A549 (cell line): Measurements from ENCODE around the gene GSTCD. TPM values are rescaled to one million over a fixed set of nuclear protein-coding genes. Genes with fewer than 3 reads are reported as not detected.

ENCODE experiments used
- ATAC-seq, 2 experiments: fragments of 200-7000 bp in 1 of 2; fragments of >200 bp in 1 of 2; cut with Nextera tagmentation in 1 of 2; cut with Tn5 transposase in 1 of 2; 3 replicates each; pipeline versions ENCODE4 v1.8.0 to v1.9.1; 2018 to 2020; ENCODE audit warnings: mild to moderate bottlenecking in 1 of 2, moderate library complexity in 1 of 2
- CTCF ChIA-PET: fragments of 300-600 bp; sonication (Branson Sonifier 250); formaldehyde crosslinking; extraction: SDS; loops from one replicate; lab custom pipeline; 2021; ENCODE audit warnings: antibody characterized with exemption, inconsistent platforms; lab: Yijun Ruan, JAX
- POLR2A ChIA-PET: fragments of 350-600 bp; formaldehyde crosslinking; extraction: SDS; loops from one replicate; lab custom pipeline; 2021; ENCODE audit warnings: antibody characterized with exemption, inconsistent platforms; lab: Yijun Ruan, JAX
- DNase-seq, 2 experiments: peaks; one replicate each; pipeline versions ENCODE4 v3.0.0 to v3.0.0-alpha.2; 2011 to 2016; ENCODE audit warnings: low read depth in 1 of 2, low spot score in 1 of 2
- FAIRE-seq: peaks from 2 replicates; lab custom pipeline; 2011; peaks lifted over from hg19 to GRCh38; lab: Jason Lieb, UNC
- H3K27ac ChIP-seq, 2 experiments: fragments of >200 bp; sonication (Bioruptor Twin); formaldehyde crosslinking; 3 replicates each; pipeline ENCODE4 v1.5.1; 2016 to 2017
- H3K4me1 ChIP-seq: fragments of >200 bp; sonication (Bioruptor Twin); formaldehyde crosslinking; 3 replicates; pipeline ENCODE4 v1.6.1; 2016
- H3K4me2 ChIP-seq: fragments of >200 bp; sonication (Bioruptor Twin); formaldehyde crosslinking; 3 replicates; pipeline ENCODE4 v1.6.1; 2016
- H3K4me3 ChIP-seq: fragments of >200 bp; sonication (Bioruptor Twin); formaldehyde crosslinking; 3 replicates; pipeline ENCODE4 v1.5.1; 2016
- H3K9me3 ChIP-seq: fragments of >200 bp; sonication (Bioruptor Twin); formaldehyde crosslinking; 3 replicates; pipeline ENCODE4 v1.6.1; 2016
- BHLHE40 ChIP-seq: IDR thresholded peaks from 2 replicates; pipeline ENCODE4 v1.6.1; 2012; ENCODE audit warnings: low read depth, low read length, inconsistent platforms
- CBX8 ChIP-seq: fragments of 200-600 bp; sonication (generic); IDR thresholded peaks from 2 replicates; pipeline ENCODE4 v1.6.1; 2016
- EP300 ChIP-seq, 2 experiments: fragments of >200 bp; sonication (Bioruptor Twin); formaldehyde crosslinking; IDR thresholded peaks; 2 replicates in 1 of 2; 3 replicates in 1 of 2; pipeline ENCODE4 v1.6.1; 2016 to 2017
- FOSB ChIP-seq: fragments of 250-450 bp; sonication (Bioruptor Pico); IDR thresholded peaks from 2 replicates; pipeline ENCODE4 v1.5.0; 2020; ENCODE audit warnings: mild to moderate bottlenecking, moderate library complexity
- HDAC2 ChIP-seq: fragments of 200-600 bp; sonication (generic); IDR thresholded peaks from 2 replicates; pipeline ENCODE4 v1.6.1; 2016
- HOXA7 ChIP-seq: fragments of 250-450 bp; sonication (Bioruptor Pico); IDR thresholded peaks from 2 replicates; pipeline ENCODE4 v1.5.0; 2020; ENCODE audit warnings: mild to moderate bottlenecking, moderate library complexity
- JUNB ChIP-seq: fragments of >200 bp; sonication (Bioruptor Twin); formaldehyde crosslinking; IDR thresholded peaks from 2 replicates; pipeline ENCODE4 v1.6.1; 2016
- KDM5A ChIP-seq: fragments of 200-600 bp; sonication (generic); IDR thresholded peaks from 2 replicates; pipeline ENCODE4 v1.6.1; 2016; ENCODE audit warnings: antibody characterized with exemption, mild to moderate bottlenecking
- MAZ ChIP-seq: fragments of 150-350 bp; IDR thresholded peaks from 2 replicates; pipeline ENCODE4 v1.6.1; 2014; ENCODE audit warnings: antibody characterized with exemption, low read depth, low read length, borderline replicate concordance
- MYC ChIP-seq: IDR thresholded peaks from 2 replicates; pipeline ENCODE4 v1.6.1; 2012; ENCODE audit warnings: mild to moderate bottlenecking, inconsistent platforms, low read length, improper control_type of control experiment, borderline replicate concordance
- NPAS2 ChIP-seq: fragments of 250-450 bp; sonication (Bioruptor Pico); IDR thresholded peaks from 2 replicates; pipeline ENCODE4 v1.8.0; 2022; ENCODE audit warnings: mild to moderate bottlenecking, moderate library complexity, borderline replicate concordance
- POLR2A ChIP-seq: IDR thresholded peaks from 2 replicates; pipeline ENCODE4 v1.6.1; 2012; ENCODE audit warnings: mild to moderate bottlenecking, low read length
- POLR2AphosphoS2 ChIP-seq: conservative IDR thresholded peaks from 2 replicates; pipeline ENCODE4 v1.6.1; 2012; ENCODE audit warnings: low read length, improper control_type of control experiment, inconsistent platforms
- RAD21 ChIP-seq, 2 experiments: fragments of >200 bp in 1 of 2; sonication (Bioruptor Twin) in 1 of 2; formaldehyde crosslinking in 1 of 2; IDR thresholded peaks in 1 of 2; conservative IDR thresholded peaks in 1 of 2; 2 replicates in 1 of 2; 3 replicates in 1 of 2; pipeline ENCODE4 v1.6.1; 2012 to 2018; ENCODE audit warnings: inconsistent platforms in 1 of 2
- RFX5 ChIP-seq: fragments of 450-650 bp; IDR thresholded peaks from 2 replicates; pipeline ENCODE4 v1.7.1; 2014; ENCODE audit warnings: antibody characterized with exemption, mild to moderate bottlenecking, moderate library complexity
- RNF2 ChIP-seq: fragments of 200-600 bp; sonication (generic); IDR thresholded peaks from 2 replicates; pipeline ENCODE4 v1.6.1; 2016; ENCODE audit warnings: low read depth, mild to moderate bottlenecking, antibody characterized with exemption, moderate library complexity, borderline replicate concordance
- SMC3 ChIP-seq: fragments of >200 bp; sonication (Bioruptor Twin); formaldehyde crosslinking; IDR thresholded peaks from 3 replicates; pipeline ENCODE4 v1.6.1; 2018; ENCODE audit warnings: inconsistent platforms
- ZFP36 ChIP-seq: fragments of 450-650 bp; IDR thresholded peaks from 2 replicates; pipeline ENCODE4 v1.6.1; 2014; ENCODE audit warnings: borderline replicate concordance; ENCODE audit not compliant: partially characterized antibody
- WGBS: methylation state at CpG from one replicate; pipeline ENCODE4 v1.1.6; 2017; ENCODE audit errors: missing lambda C conversion rate; 5-methylcytosine and 5-hydroxymethylcytosine counted together
- polyA plus RNA-seq, 4 experiments: library from polyadenylated mRNA; depleted of rRNA in 3 of 4; stranded (reverse); fragments of >200 nt; fragmentation: RNase III in 1 of 4; extraction: RNeasy Plus Mini Kit Qiagen cat#74134 plus additional on column Dnase treatment in 1 of 4; gene quantifications; 2 replicates in 3 of 4; 3 replicates in 1 of 4; pipeline ENCODE4 v1.2.3, GENCODE V29; 2011 to 2017
- TF ChIP-seq, protein P1 (sequence below): IDR thresholded peaks from 2 replicates; pipeline ENCODE4 v1.6.1; 2012
- TF ChIP-seq, protein P2 (sequence below): fragments of >200 bp; sonication (Bioruptor Twin); formaldehyde crosslinking; IDR thresholded peaks from 3 replicates; pipeline ENCODE4 v1.5.1; 2016
- TF ChIP-seq, protein P3 (sequence below): fragments of 250-450 bp; sonication (Bioruptor Pico); IDR thresholded peaks from 2 replicates; pipeline ENCODE4 v1.5.0; 2020; ENCODE audit warnings: low read depth, mild to moderate bottlenecking, moderate library complexity

Gene GSTCD
- polyA plus RNA-seq, 2 of the 4 experiments (the other 2 are of a cell fraction): 10.0 to 28.7 TPM

DNA sequence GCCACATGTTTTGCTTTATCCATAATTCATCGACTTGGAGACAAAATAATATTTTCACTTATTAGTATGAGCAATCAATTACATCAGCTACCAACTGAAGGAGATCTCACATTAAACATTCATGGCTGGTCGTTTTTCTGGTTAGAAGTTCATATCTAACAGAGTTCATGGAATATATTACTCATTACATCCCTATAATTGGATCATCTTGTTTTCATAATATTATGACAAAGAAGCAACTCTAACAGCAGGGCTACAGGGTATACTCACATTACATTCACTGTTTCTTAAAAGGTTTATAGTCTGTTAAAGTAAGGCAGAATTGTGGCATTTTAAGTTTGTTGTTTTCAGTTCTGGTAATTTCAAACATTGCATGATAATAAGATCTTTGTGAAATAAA, 33.0 kb downstream of the GSTCD start:
- TF ChIP-seq FOSB (CRISPR knock-in tag) (no peak), BHLHE40 (no peak), MYC (no peak), JUNB (no peak), ZFP36 (no peak), RNF2 (no peak), HOXA7 (CRISPR knock-in tag) (no peak), RAD21 (conservative IDR thresholded peaks at IDR 0.05 in 1 of 2, IDR thresholded peaks at IDR 0.05 in 1 of 2) (no peak), EP300 (IDR thresholded peaks at IDR 0.05) (no peak), RFX5 (no peak), NPAS2 (no peak)
- TF ChIP-seq, protein P1, sequence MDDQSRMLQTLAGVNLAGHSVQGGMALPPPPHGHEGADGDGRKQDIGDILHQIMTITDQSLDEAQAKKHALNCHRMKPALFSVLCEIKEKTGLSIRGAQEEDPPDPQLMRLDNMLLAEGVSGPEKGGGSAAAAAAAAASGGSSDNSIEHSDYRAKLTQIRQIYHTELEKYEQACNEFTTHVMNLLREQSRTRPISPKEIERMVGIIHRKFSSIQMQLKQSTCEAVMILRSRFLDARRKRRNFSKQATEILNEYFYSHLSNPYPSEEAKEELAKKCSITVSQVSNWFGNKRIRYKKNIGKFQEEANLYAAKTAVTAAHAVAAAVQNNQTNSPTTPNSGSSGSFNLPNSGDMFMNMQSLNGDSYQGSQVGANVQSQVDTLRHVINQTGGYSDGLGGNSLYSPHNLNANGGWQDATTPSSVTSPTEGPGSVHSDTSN: no peak
- TF ChIP-seq, all 56 proteins: peak for 0
- CTCF ChIA-PET: no interaction called here
- H3K4me2 ChIP-seq: no peak overlapping the region
- ATAC-seq (no peak), FAIRE-seq (no peak), DNase-seq (no peak)
- 48% methylated on average over 2 of the region's 2 CpGs for WGBS
- H3K4me3 ChIP-seq: no peak overlapping the region
- POLR2A ChIA-PET: no interaction called here
- no peak overlapping the region for H3K27ac ChIP-seq
- peaks cover 9% of the 10 kb centered on the region; the same call in 2 of the 3 replicates for H3K9me3 ChIP-seq
- no peaks in the 10 kb centered on the region for H3K4me1 ChIP-seq

DNA sequence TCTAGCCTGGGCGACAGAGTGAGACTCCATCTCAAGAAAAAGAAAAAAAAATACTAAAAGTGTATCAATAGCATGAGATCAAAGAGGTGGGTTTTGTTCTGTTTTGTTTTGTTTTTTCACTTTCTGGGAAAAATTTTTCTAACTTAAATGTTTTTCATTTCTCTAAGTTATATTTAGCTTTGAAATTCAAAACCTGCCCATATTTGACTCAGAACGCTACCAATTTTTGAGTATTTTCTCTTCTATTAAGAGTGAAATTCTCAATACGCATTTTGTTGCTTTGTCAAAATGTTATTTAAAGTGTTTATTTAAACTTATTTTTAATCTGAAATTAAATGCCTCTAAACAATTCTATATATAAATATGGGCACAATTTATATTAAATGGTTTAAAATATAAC, 39.6 kb downstream of the GSTCD start:
- FAIRE-seq (no peak), ATAC-seq (no peak)
- no peak overlapping the region for H3K27ac ChIP-seq
- 94% methylated on average over 3 of the region's 3 CpGs for WGBS
- TF ChIP-seq MAZ (no peak), RNF2 (no peak), POLR2A (no peak), EP300 (IDR thresholded peaks at IDR 0.05) (no peak)
- TF ChIP-seq, protein P2, sequence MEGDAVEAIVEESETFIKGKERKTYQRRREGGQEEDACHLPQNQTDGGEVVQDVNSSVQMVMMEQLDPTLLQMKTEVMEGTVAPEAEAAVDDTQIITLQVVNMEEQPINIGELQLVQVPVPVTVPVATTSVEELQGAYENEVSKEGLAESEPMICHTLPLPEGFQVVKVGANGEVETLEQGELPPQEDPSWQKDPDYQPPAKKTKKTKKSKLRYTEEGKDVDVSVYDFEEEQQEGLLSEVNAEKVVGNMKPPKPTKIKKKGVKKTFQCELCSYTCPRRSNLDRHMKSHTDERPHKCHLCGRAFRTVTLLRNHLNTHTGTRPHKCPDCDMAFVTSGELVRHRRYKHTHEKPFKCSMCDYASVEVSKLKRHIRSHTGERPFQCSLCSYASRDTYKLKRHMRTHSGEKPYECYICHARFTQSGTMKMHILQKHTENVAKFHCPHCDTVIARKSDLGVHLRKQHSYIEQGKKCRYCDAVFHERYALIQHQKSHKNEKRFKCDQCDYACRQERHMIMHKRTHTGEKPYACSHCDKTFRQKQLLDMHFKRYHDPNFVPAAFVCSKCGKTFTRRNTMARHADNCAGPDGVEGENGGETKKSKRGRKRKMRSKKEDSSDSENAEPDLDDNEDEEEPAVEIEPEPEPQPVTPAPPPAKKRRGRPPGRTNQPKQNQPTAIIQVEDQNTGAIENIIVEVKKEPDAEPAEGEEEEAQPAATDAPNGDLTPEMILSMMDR: no peak
- TF ChIP-seq, all 56 proteins: peak for 0
- no peak overlapping the region for H3K4me3 ChIP-seq
- no peak overlapping the region for H3K4me2 ChIP-seq
- POLR2A ChIA-PET: no interaction called here
- H3K4me1 ChIP-seq: no peaks in the 10 kb centered on the region
- no peak for DNase-seq
- no peaks in the 10 kb centered on the region for H3K9me3 ChIP-seq
- CTCF ChIA-PET: no interaction called here

DNA sequence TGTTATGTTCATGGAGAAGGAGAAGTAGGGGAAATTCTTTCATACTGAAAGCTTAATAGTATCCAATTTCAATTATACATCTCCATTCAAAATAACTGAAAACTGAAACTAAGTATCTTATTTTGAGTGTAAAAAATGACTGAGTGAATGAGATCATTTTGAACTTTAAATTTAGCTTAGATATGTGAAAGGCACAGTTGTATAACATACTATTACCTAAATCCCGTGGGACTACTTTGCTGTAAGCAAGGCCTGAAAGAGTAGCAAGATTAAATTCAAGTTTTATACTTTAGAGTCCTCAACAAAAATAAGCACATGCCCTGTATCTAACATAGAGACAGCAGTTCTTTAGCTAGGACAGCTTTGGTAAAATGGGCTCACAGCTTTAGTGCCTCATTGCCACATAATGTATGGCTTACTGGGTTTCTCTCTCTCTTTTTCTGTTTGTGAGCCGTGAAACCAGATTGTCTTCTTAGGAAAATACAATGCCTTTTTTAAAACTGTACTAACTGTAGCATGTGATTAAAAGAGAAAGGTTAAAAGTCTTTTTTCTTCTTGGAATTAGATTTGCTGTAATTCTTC, 43.2 kb downstream of the GSTCD start:
- no peak for DNase-seq
- Histone ChIP-seq H3K4me1 (no peaks in the 10 kb centered on the region), H3K4me2 (no peak overlapping the region), H3K27ac (no peak overlapping the region), H3K9me3 (no peaks in the 10 kb centered on the region), H3K4me3 (no peak overlapping the region)
- TF ChIP-seq HDAC2: no peak
- no peak for TF ChIP-seq POLR2AphosphoS2
- TF ChIP-seq CBX8: no peak
- no peak for TF ChIP-seq SMC3
- ATAC-seq: no peak
- POLR2A ChIA-PET: no interaction called here
- CTCF ChIA-PET: no interaction called here
- 47% methylated on average over 2 of the region's 2 CpGs for WGBS
- FAIRE-seq: no peak

DNA sequence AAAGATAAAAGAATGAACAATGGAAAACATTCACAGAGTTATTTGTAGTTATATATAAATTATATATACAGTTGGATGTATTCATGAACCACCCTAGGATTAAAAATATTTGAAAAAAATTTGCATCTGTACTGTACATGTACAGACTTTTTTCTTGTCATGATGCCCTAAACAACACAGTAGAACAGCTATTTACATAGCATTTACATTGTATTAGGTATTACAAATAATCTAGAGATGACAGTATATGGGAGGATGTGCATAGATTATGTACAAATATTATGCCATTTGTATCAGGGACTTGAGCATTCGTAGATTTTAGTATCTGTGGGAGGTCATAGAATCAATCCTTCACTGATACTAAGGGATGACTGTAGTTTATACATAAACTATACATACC, 44.8 kb downstream of the GSTCD start:
- ATAC-seq: no peak
- no peak for FAIRE-seq
- no peaks in the 10 kb centered on the region for H3K4me1 ChIP-seq
- 95% methylated on average over 1 of the region's 1 CpG for WGBS
- no peak for DNase-seq
- POLR2A ChIA-PET: no interaction called here
- CTCF ChIA-PET: interaction anchor here (0.7 kb wide), 1 partner anchor 11 kb away, joined by 3 read pairs; no protein-coding TSS in a partner anchor
- H3K4me2 ChIP-seq: no peak overlapping the region
- H3K27ac ChIP-seq: no peak overlapping the region
- TF ChIP-seq RNF2: no peak
- TF ChIP-seq KDM5A: no peak
- TF ChIP-seq, protein P3, sequence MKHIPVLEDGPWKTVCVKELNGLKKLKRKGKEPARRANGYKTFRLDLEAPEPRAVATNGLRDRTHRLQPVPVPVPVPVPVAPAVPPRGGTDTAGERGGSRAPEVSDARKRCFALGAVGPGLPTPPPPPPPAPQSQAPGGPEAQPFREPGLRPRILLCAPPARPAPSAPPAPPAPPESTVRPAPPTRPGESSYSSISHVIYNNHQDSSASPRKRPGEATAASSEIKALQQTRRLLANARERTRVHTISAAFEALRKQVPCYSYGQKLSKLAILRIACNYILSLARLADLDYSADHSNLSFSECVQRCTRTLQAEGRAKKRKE: no peak
- no peak overlapping the region for H3K4me3 ChIP-seq
- H3K9me3 ChIP-seq: no peaks in the 10 kb centered on the region
